ENCODE data around the gene LUZP2. TPM values are rescaled to one million over a fixed set of nuclear protein-coding genes. Genes with fewer than 3 reads are reported as not detected.

Gene LUZP2
- total and polyA plus RNA-seq, 2 of the 8 experiments (the other 6 are each of a cell fraction or from before 2014, with no cell fraction given), result 0.79 to 1.5 TPM

- TF ChIP-seq ATF2 (IDR thresholded peaks at IDR 0.05; ENCODE audit: low read length) (0 out of 2 replicates have a peak, but pooled peaks have one; percentile 66), RBBP5 (IDR thresholded peaks at IDR 0.05; ENCODE audit: borderline replicate concordance, low read depth, low read length) (peak; percentile 82; the same call in 1 of the 2 replicates), USF2 (IDR thresholded peaks at IDR 0.05; ENCODE audit: low read length) (no peak), GABPA (IDR thresholded peaks at IDR 0.05; ENCODE audit: borderline replicate concordance, insufficient read depth, low read length) (no peak), KDM4A (IDR thresholded peaks at IDR 0.05; ENCODE audit: low read depth, low read length, severe bottlenecking) (peak; percentile 88), CEBPB (IDR thresholded peaks at IDR 0.05; ENCODE audit: low read depth, low read length) (no peak), BRCA1 (IDR thresholded peaks at IDR 0.05; ENCODE audit: low read depth, low read length) (no peak), HDAC6 (IDR thresholded peaks at IDR 0.05; ENCODE audit: low read depth, low read length) (no peak)
Observed at GRCh38 chr11:24496736-24497725, at the start of gene LUZP2 (continued).

Measured in H1 (cell line).